Right renal pelvis (tissue), 4 donors: Measurements from ENCODE around the gene PLK4. TPM values are rescaled to one million over a fixed set of nuclear protein-coding genes. Genes with fewer than 3 reads are reported as not detected.

Experiments
- DNase-seq, 4 donors: peaks; one replicate each; pipeline ENCODE4 v3.0.0-alpha.2; 2013; ENCODE audit warnings: low read depth in 4 of 4, low spot score in 3 of 4, missing footprints in 1 of 4
- polyA plus RNA-seq, 4 donors: library from polyadenylated mRNA; unstranded; fragments of 120-200 nt; gene quantifications; one replicate each; pipeline ENCODE4 v1.2.1, GENCODE V29; 2013; ENCODE audit not compliant: insufficient read length in 4 of 4

The PLK4 gene
- polyA plus RNA-seq = 10 to 100 TPM; 19.5 to 23.0 (median 21.5) TPM

DNA sequence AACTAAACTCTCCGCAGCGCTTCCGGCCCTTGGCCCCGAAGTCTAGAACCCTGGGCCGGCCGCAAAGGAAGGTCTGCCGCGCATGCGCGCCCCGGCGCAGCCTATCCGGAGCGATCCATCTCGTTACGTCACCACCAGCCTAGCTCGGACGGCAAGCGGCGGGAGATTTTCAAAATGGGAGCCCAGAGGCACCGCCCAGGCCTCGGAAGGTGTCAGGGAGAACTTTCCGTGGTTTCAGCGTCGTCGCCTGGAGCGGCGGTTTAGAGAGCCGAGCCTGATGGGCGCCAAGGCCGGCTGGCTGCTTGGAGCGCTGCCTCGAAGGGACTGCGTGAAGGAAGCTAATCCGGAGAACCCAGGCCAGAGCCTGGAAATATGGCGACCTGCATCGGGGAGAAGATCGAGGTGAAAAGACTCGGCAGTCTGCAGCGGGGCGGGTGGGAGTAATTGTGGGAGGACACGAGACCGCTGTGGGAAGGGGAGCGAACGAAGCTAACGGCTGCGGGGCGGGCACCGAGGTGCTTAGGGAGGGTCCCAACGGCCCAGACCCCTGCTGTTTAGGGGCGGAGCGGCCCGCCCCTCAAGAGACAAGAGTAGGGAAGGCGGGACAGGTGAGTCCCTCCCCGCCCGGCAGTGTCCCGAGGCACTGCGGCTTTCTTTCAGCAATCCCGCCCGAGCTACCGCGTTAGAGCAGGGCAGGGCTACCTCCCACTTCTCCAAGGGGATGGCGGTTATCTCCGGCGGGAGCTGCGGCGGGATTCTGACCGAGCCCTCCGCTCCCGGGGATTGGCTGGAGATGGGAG lies at the start of gene PLK4:
Gene PLK4 (plus strand): TSS at position 131 of the 800 bp plus-strand sequence. CDS start 242 bp downstream, at position 373.
- DNase-seq = peak; percentile 93 to 96 (median 94)

DNA sequence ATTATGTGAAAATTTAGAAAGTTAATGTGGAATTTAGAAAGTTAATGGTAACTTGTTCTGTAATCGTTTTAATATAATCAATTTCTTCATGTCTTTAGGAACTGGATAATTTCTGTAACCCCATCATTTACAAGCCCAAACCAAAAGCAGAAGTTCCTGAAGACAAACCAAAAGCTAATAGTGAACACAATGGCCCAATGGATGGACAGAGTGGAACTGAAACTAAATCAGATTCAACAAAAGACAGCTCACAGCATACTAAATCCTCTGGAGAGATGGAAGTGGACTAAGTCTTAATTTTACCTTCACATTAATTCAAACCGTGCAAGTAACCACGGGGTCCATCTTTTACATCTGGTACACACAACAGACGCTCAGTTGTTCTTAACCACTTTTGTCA lies 48.1 kb upstream of the PLK4 start:
- DNase-seq = no peak

DNA sequence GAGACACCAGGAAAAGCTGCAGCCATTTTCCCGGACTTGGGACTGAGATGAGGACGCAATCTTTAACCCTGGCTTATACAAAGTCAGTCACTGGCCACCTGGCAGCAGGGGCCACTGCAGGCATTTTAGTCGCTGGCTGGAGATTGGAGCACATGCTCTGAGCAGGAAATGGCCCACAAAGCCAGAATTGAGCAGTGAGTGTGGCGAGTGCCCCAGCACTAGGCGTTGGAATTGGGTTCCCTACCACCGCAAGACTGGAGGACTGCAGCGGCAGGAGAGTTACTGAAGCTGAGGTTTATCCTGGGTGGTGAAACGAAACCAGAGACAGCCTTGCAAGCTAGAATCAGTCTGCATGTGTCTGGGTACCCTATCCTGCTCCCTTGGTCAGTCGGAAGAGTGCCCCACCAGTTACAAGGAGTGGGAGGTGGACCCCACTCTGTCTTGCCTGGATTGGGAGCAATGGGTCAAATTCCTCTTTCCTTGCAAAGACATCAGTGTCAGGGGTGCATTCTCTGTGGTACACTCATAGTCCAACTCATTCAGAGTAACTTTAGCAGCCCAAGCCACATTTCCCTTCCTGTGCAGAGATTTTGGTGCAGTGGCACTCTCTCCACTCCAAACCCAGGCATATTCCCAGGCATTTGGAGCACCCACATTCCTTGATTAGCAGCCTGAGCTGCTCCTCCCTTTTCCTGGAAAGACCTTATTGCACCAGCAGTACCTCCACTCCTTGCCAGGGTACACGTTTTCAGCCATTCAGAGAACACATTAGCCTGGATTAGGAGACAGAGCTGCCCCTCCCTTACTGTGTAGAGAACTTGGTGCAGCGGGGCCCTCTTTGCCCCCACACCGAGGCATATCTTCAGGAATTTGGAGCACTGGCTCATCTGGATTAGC lies 36.7 kb upstream of the PLK4 start:
- DNase-seq = no peak

DNA sequence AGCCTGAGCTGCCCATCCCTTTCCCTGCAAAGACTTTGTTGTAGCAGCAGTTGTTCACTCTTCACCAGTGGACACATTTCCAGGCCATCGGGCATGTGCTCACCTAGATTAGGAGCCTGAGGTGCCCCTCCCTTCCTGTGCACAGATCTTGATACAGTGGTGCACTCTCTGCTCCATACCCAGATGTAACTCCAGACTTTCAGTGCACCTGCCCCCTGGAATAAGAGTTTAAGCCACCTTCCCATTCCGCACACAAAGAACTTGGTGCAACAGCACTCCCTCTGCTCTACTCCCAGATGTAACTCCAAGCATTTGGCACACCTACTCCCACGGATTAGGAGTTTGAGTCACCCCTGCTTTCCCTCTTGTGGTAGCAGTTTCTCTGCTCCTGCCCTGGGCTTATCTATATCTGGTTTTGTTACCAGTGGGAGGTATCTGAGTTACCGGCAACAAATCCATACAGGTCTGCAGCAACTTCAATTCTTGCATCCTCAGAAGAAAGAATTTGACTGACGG lies 36.0 kb upstream of the PLK4 start:
- no peak for DNase-seq

GRCh38 chr4:127846061-127846460 lies 34.6 kb upstream of the PLK4 start:
- DNase-seq = no peak

GRCh38 chr4:127846765-127847164 lies 33.9 kb upstream of the PLK4 start:
- DNase-seq = no peak

GRCh38 chr4:127849505-127850234 lies 31.0 kb upstream of the PLK4 start:
- DNase-seq = no peak

DNA sequence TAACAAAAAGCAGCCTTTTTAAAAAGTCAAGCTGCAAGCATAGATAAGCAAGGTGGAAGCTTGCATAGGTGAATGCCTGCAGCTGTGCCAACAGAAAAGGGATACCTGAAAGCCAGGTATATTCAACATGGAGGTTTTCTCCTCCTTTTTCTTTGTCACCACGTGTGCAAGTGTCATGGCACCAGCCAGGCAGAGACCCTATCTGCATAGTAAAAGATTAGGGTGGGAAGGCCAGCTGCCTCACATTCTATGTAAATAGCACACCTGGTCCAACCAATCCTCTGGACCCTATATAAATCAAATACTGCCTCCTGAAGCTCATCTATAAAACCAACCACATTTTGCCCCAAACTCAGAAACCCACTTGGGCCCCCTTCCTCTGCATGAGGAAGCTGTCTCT lies 28.0 kb upstream of the PLK4 start:
- DNase-seq = no peak

DNA sequence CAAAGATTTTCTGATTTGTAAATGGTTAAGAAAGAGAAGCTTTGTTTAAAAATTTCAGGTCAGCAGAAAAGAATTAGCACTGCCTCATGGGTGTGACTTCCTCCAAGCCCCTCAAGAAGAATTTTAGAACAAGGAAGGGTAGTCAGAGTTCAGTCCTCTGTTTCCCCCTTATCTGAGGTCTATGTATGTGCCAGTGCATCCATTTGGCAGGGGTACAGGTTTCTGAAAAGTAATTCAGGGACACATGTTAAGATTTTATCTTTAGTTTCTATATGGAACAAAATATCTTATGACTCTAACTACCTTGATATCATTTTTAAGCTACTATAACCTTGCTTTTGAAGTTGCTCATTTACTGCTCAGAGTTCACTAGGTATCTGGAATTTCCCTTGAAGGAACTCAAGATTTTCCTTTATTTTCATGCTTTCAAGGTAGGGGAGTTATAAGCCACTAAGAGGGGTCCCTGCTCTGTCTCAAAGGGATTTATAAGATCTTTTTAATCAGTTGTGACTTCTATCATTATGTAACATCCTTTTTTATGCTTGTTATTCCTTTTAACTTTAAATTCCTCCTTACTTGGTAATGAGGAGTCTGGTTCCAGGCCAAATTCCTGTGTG lies 24.4 kb upstream of the PLK4 start:
- no peak for DNase-seq

DNA sequence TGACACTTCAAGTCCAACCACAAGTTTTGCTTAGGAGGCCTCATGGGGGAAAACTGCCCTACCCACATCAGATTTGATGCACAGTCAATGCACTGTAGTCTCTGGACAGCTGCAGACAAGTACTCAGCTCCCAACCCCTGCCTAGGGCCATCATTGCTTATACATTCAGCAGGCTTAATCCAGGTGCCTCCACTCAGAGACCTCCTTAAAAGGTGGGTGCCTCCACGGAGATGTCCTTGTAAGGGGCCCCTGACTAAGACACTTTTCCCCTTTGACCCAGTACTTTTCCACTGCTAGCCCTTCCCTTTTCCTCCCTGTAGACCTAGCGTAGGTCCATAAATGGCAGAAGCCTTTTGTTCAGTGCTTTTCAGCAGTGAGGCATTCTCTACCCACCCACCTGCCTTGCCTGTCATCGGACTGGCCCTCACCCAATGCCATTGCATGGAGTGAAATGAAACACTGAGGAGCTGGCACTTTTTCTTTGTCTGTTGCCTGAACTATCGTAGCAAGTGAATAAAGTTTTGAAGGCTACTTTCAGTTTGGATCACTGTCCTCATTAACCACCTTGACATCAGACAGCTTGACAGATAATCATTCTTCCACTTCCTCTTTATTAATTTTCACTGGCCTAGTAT lies 23.8 kb upstream of the PLK4 start:
- DNase-seq = no peak

DNA sequence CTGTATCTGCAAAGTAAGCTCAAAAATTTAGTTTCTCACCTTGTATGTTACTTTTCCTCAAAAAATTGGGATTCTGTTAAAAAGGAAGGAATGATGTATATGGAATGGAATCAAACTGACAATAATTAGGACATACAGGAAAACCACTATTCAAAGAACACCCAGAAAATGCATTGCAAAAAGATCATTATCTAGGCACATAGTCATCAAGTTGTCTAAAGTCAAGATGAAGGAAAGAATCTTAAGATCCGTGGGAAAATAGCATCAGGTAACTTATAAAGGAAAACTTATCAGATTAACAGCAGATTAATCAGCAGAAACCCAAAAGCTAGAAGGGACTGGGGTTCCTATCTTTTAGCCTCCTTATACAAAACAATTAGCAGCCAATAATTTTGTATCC lies 23.1 kb upstream of the PLK4 start:
- DNase-seq = no peak

GRCh38 chr4:127868196-127868595 lies 12.5 kb upstream of the PLK4 start:
- no peak for DNase-seq

DNA sequence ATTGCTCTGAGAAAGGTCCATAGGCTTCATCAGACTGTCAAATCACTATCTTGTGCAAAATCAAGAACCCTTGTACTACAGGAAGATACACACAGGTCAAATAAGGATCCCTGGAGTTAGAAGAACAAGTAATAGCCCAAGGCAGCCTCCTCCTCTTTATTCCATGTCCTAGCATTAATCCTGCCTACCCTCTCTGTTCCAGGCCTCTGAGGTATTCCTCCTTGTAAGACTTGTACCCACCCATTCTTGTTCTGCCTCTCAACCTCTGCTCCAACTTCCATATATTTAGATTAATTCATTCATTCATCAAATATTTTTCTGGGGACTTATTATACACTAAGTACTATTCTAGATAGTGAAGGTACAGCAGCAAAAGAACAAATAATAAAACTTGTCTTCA lies 10.4 kb upstream of the PLK4 start:
- DNase-seq = no peak

DNA sequence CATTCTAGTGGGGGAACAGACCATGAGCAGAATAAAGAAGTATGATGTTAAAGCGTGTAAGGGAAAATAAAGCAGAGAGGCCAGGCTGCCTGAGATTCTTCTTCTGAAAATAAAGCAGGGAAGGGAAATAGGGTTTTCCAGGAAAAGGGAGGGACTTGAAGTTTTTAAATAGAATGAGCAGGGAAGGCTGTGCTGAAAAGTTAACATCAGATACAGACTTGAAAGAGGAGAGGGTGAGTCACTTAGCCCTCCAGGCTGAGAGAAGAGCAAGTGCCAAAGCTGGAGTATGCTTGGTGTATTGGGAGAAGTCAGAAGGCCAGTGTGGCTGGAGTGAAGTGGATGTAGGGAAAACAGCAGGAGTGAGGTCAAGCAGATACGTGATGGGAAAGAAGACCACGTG lies 10.0 kb upstream of the PLK4 start:
- no peak for DNase-seq

GRCh38 chr4:127875791-127876190 lies 4.9 kb upstream of the PLK4 start:
- DNase-seq = no peak

DNA sequence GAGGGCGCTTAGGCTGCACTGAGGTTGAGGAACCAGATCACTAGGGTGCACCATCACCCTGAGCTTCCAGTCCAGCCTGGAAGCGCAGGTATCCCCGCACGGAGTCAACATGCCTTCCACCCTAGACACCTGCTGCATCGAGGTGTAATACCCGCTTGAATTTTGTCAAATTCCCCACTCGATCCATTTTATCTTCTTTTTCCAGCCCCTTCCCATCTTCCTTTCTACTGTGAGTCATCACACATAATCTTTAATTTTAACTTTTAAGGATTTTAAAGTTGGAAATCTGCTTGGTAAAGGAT lies 821 bp downstream of the PLK4 start:
- no peak for DNase-seq

DNA sequence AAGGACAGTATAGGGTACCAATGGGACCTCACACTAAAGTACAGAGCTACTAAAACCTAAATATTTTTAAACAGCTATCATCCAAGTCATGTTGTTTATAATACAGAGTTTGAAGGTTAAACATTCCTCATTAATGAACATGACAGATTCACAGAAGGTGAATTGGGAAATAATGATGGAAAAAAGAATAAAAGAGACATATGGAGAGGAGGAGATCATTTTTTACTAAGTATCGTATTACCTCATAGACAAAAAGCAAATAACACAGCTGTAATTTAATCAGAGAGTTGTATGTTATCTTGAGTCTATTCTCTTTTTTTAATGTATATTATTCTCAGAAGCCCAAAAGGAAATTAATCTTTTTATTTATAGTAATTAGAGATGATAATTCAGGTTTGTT lies 7.9 kb downstream of the PLK4 start:
- DNase-seq = no peak

GRCh38 chr4:127889903-127890302 lies 9.2 kb downstream of the PLK4 start:
- DNase-seq = no peak

- DNase-seq = no peak
These were observed 15.4 kb downstream of the PLK4 start for GRCh38 chr4:127896069-127896468.

DNA sequence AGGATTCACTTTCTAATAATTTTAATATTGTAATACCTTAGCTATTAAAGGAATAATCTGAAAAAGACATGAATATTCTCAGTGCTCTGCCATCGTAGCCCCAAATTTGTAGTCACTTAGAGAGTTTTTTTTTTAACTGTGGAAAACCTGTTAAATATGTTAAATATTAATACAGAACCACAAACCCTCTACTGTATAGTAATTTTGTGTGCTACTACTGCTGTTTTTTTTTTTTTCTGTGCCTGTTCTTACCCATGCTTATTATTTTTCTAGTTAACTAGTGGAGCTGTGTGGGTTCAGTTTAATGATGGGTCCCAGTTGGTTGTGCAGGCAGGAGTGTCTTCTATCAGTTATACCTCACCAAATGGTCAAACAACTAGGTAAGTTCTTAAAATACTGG lies 15.8 kb downstream of the PLK4 start:
- DNase-seq = no peak
